ENCODE measurements around the gene CYTIP.
"Not testable (repeated sequence)": the region's sequence is repeated elsewhere in the genome, so short reads cannot be mapped to it uniquely, and the experiment has no call there.

CYTIP gene

GRCh38 chr2:157421331-157421944 lies 22.5 kb downstream of the CYTIP start:
- no peak for DNase-seq

GRCh38 chr2:157420771-157421323 lies 23.0 kb downstream of the CYTIP start:
- no peak for DNase-seq

- DNase-seq: no peak
Measured at GRCh38 chr2:157419031-157419575, 24.8 kb downstream of the CYTIP start.

- no peak for DNase-seq
Measured at GRCh38 chr2:157418239-157418641, 25.6 kb downstream of the CYTIP start.

GRCh38 chr2:157415591-157416101 lies 28.2 kb downstream of the CYTIP start:
- no peak for DNase-seq

GRCh38 chr2:157414050-157414449 lies 29.8 kb downstream of the CYTIP start:
- no peak for DNase-seq

GRCh38 chr2:157413326-157414035 lies 30.4 kb downstream of the CYTIP start:
- DNase-seq: no peak

GRCh38 chr2:157411624-157412336 lies 32.1 kb downstream of the CYTIP start:
- DNase-seq: no peak

- not testable (repeated sequence) for DNase-seq
Measured at GRCh38 chr2:157405398-157405797, 38.5 kb downstream of the CYTIP start.

GRCh38 chr2:157404363-157404762 lies 39.5 kb downstream of the CYTIP start:
- no peak for DNase-seq

GRCh38 chr2:157402801-157403485 lies 40.9 kb downstream of the CYTIP start:
- not testable (repeated sequence) for DNase-seq

- no peak for DNase-seq
Measured at GRCh38 chr2:157395811-157396210, 48.1 kb downstream of the CYTIP start.

- DNase-seq: no peak
Measured at GRCh38 chr2:157394928-157395327, 49.0 kb downstream of the CYTIP start.

- DNase-seq: no peak
Measured at GRCh38 chr2:157393348-157393747, 50.5 kb downstream of the CYTIP start.

GRCh38 chr2:157388827-157389226 lies 55.1 kb downstream of the CYTIP start:
- no peak for DNase-seq

GRCh38 chr2:157386747-157387146 lies 57.1 kb downstream of the CYTIP start:
- DNase-seq: no peak

GRCh38 chr2:157386247-157386646 lies 57.6 kb downstream of the CYTIP start:
- no peak for DNase-seq

- no peak for DNase-seq
Measured at GRCh38 chr2:157377861-157378260, 66.0 kb downstream of the CYTIP start.

GRCh38 chr2:157376041-157376440 lies 67.8 kb downstream of the CYTIP start:
- DNase-seq: no peak

- DNase-seq: no peak
Measured at GRCh38 chr2:157375384-157375783, 68.5 kb downstream of the CYTIP start.

GRCh38 chr2:157368508-157368907 lies 75.4 kb downstream of the CYTIP start:
- DNase-seq: not testable (repeated sequence)

- DNase-seq: no peak
Measured at GRCh38 chr2:157367704-157368103, 76.2 kb downstream of the CYTIP start.

All from midbrain (tissue), 1 donor.